ENCODE data around the gene HOXD10.

HOXD10 gene

GRCh38 chr2:176133389-176133788 is 16.8 kb downstream of the HOXD10 start:
- DNase-seq (ENCODE audit: low spot score) (no peak), ATAC-seq (ENCODE audit: low read depth) (no peak)
- no peak for TF ChIP-seq CTCF (IDR thresholded peaks at IDR 0.05; ENCODE audit: poor library complexity, severe bottlenecking)
- no peak overlapping the region for H3K27ac ChIP-seq (ENCODE audit: poor library complexity, severe bottlenecking)
- no peaks in the 10 kb centered on the region for H3K9me3 ChIP-seq (ENCODE audit: severe bottlenecking)
- no peaks in the 10 kb centered on the region for H3K36me3 ChIP-seq (ENCODE audit: low read depth)
- H3K4me1 ChIP-seq (ENCODE audit: insufficient read depth, poor library complexity, severe bottlenecking): peaks cover 10% of the 10 kb centered on the region
- H3K27me3 ChIP-seq (ENCODE audit: insufficient read depth, poor library complexity, severe bottlenecking): no peaks in the 10 kb centered on the region
- H3K4me3 ChIP-seq (ENCODE audit: severe bottlenecking): no peak overlapping the region

GRCh38 chr2:176134035-176134434 is 17.5 kb downstream of the HOXD10 start:
- H3K4me3 ChIP-seq (ENCODE audit: severe bottlenecking): no peak overlapping the region
- no peaks in the 10 kb centered on the region for H3K9me3 ChIP-seq (ENCODE audit: severe bottlenecking)
- H3K27me3 ChIP-seq (ENCODE audit: insufficient read depth, poor library complexity, severe bottlenecking): no peaks in the 10 kb centered on the region
- DNase-seq (ENCODE audit: low spot score) (no peak), ATAC-seq (ENCODE audit: low read depth) (no peak)
- no peak for TF ChIP-seq CTCF (IDR thresholded peaks at IDR 0.05; ENCODE audit: poor library complexity, severe bottlenecking)
- no peaks in the 10 kb centered on the region for H3K36me3 ChIP-seq (ENCODE audit: low read depth)
- peaks cover 10% of the 10 kb centered on the region for H3K4me1 ChIP-seq (ENCODE audit: insufficient read depth, poor library complexity, severe bottlenecking)
- H3K27ac ChIP-seq (ENCODE audit: poor library complexity, severe bottlenecking): no peak overlapping the region

GRCh38 chr2:176135035-176135440 is 18.5 kb downstream of the HOXD10 start:
- peaks cover 10% of the 10 kb centered on the region for H3K4me1 ChIP-seq (ENCODE audit: insufficient read depth, poor library complexity, severe bottlenecking)
- peak; percentile 33 for TF ChIP-seq CTCF (IDR thresholded peaks at IDR 0.05; ENCODE audit: poor library complexity, severe bottlenecking)
- DNase-seq (ENCODE audit: low spot score) (no peak), ATAC-seq (ENCODE audit: low read depth) (peak; percentile 30; the same call in 2 of the 3 replicates)
- no peaks in the 10 kb centered on the region for H3K9me3 ChIP-seq (ENCODE audit: severe bottlenecking)
- peak overlapping the region; percentile 50 for H3K27ac ChIP-seq (ENCODE audit: poor library complexity, severe bottlenecking)
- no peaks in the 10 kb centered on the region for H3K27me3 ChIP-seq (ENCODE audit: insufficient read depth, poor library complexity, severe bottlenecking)
- H3K4me3 ChIP-seq (ENCODE audit: severe bottlenecking): no peak overlapping the region
- H3K36me3 ChIP-seq (ENCODE audit: low read depth): no peaks in the 10 kb centered on the region

GRCh38 chr2:176136374-176137251 is 20.0 kb downstream of the HOXD10 start:
- Histone ChIP-seq H3K27me3 (ENCODE audit: insufficient read depth, poor library complexity, severe bottlenecking) (no peaks in the 10 kb centered on the region), H3K4me3 (ENCODE audit: severe bottlenecking) (peak overlapping the region; percentile 72), H3K36me3 (ENCODE audit: low read depth) (no peaks in the 10 kb centered on the region), H3K9me3 (ENCODE audit: severe bottlenecking) (no peaks in the 10 kb centered on the region), H3K27ac (ENCODE audit: poor library complexity, severe bottlenecking) (peak overlapping the region; percentile 50), H3K4me1 (ENCODE audit: insufficient read depth, poor library complexity, severe bottlenecking) (peaks cover 10% of the 10 kb centered on the region)
- DNase-seq (ENCODE audit: low spot score) (no peak), ATAC-seq (ENCODE audit: low read depth) (peak; percentile 67)
- no peak for TF ChIP-seq CTCF (IDR thresholded peaks at IDR 0.05; ENCODE audit: poor library complexity, severe bottlenecking)

- Histone ChIP-seq H3K27ac (ENCODE audit: poor library complexity, severe bottlenecking) (peak overlapping the region; percentile 50), H3K36me3 (ENCODE audit: low read depth) (no peaks in the 10 kb centered on the region), H3K4me3 (ENCODE audit: severe bottlenecking) (peak overlapping the region; percentile 72), H3K9me3 (ENCODE audit: severe bottlenecking) (no peaks in the 10 kb centered on the region), H3K4me1 (ENCODE audit: insufficient read depth, poor library complexity, severe bottlenecking) (peaks cover 10% of the 10 kb centered on the region), H3K27me3 (ENCODE audit: insufficient read depth, poor library complexity, severe bottlenecking) (no peaks in the 10 kb centered on the region)
- ATAC-seq (ENCODE audit: low read depth): no peak
- TF ChIP-seq CTCF (IDR thresholded peaks at IDR 0.05; ENCODE audit: poor library complexity, severe bottlenecking): no peak
- DNase-seq (ENCODE audit: low spot score): no peak
Measured at GRCh38 chr2:176137252-176137580, 20.6 kb downstream of the HOXD10 start.

Data from RWPE2 (cell line).